GM19351 (cell line): ENCODE data around the gene TNIP2.
"Not testable (repeated sequence)": the region's sequence is repeated elsewhere in the genome, so short reads cannot be mapped to it uniquely, and the experiment has no call there.

ENCODE experiments used
- ATAC-seq: cut with Tn5 transposase; IDR thresholded peaks from one replicate; pipeline ENCODE4 v1.9.1; 2021; ENCODE audit warnings: mild to moderate bottlenecking, moderate library complexity; ENCODE audit not compliant: unreplicated experiment

The TNIP2 gene

DNA sequence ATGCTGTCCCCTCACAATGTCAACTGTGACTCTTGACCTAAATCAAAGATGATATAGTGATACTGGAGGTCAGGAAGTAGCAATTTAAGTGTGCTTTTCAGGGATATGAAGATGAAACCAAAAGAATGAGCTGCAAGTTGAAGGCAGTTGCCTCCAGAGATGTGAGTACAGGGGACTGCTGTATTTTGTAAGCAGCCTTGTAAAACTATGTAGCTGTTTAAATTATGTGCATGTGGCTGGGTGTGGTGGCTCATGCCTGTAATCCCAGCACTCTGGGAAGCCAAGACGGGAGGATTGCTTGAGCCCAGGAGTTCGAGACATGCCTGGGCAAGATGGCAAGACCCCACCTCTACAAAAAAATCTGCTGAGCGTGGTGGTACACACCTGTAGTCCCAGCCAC lies 15.1 kb upstream of the TNIP2 start:
- no peak for ATAC-seq

DNA sequence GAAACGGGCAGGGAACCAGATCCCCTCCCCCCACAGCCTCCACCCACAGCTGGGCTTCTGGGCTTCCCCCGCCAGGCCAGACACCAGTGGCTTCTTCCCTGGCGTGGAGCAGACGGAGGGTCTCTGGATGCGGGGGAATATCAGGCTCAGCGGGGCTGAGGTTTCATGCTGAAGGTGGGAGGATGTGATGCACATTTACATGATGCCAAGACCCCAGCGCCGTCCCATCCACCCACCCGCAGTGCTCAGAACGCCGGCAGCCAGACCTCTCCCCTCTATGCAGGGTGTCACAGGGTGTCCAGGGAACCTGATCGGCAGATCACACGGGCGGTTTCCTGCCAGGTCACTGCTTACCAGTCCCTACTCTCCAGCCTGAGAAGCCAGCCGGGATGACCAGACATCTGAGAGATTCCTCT lies 12.8 kb upstream of the TNIP2 start:
- no peak for ATAC-seq

GRCh38 chr4:2768124-2768523 lies 12.0 kb upstream of the TNIP2 start:
- no peak for ATAC-seq

GRCh38 chr4:2767705-2768074 lies 11.6 kb upstream of the TNIP2 start:
- ATAC-seq: no peak

DNA sequence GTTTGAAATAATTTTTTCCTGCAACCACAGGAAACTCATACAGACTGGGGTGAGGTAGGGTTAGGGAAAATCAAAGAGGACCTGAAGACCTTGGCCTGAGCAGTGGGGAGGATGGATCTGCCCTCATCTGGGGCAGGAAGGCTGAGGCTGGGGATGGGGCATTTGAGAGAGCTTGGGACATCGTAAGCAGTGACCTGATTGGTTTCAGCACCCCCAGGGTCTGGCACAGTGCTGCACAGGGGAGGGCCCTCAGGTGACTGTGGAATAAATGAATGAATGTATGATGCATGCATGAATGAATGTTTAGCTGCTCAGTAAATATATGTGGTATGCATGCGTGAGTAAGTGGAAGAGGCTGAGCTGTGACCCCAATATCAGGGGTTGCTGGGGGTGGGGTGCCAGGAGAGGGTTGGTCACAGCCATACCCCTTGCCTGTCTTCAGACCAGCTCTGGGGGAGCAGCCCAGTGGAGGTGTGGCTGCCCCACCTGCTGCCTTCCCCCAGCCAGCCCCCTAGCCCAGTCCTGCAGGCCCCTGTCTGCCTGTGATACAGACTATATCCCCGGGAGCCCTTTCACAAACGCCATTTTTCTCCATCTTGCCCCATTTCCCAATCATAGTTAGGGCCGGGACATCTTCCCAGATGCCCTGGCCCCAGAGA lies 11.0 kb upstream of the TNIP2 start:
- ATAC-seq: no peak

DNA sequence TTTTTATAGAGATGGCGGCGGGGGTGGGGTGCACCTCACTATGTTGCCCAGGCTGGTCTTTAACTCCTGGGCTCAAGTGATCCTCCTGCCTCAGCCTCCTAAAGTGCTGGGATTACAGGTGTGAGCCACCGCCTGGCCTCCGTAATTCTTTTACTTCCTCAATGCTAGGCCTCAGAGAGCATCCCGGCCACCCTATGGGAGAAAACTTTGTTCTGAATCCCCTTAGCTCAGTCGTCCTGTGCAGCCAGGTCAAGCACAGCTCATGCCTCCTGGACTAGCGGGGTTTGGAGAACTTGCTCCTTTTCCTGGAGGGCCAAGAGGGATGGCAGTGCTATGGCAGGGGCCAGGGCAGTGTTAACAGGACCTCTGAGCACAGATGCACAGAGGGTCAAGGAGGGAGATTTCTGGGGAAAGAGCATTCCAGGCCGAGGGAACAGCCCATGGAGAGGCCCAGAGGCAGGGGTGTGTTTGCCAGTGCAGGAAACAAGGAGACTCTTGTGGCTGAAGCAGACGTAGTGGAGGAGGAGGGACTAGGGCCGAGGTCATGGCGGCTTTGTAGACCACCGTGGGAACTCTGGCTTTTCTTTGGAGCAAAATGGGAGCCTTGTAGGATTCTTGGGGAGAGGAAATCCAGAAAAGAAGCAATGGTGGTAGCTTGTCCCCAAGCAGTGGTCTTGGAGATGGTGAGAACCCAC lies 9.8 kb upstream of the TNIP2 start:
- ATAC-seq: no peak

GRCh38 chr4:2763511-2763967 lies 7.4 kb upstream of the TNIP2 start:
- ATAC-seq: no peak

DNA sequence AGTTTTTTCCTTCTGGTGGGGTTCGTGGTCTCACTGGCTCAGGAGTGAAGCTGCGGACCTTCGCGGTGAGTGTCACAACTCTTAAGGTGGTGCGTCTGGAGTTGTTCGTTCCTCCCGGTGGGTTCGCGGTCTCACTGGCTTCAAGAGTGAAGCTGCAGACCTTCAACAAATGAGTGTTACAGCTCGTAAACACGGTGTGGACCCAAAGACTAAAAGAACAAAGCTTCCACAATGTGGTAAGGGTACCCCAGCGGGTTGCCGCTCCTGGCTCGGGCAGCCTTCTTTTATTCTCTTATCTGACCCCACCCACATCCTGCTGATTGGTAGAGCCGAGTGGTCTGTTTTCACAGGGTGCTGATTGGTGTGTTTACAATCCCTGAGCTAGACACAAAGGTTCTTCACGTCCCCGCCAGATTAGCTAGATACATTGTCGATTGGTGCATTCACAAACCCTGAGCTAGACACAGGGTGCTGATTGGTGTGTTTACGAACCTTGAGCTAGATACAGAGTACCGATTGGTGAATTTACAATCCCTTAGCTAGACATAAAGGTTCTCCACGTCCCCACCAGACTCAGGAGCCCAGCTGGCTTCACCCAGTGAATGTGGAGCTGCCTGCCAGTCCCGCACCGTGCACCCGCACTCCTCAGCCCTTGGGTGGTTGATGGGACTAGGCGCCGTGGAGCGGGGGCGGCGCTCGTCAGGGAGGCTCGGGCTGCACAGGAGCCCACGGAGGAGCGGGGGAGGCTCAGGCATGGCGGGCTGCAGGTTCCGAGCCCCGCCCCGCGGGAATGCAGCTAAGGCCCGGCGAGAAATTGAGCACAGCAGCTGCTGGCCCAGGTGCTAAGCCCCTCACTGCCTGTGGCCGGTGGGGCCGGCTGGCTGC lies 6.6 kb upstream of the TNIP2 start:
- not testable (repeated sequence) for ATAC-seq

DNA sequence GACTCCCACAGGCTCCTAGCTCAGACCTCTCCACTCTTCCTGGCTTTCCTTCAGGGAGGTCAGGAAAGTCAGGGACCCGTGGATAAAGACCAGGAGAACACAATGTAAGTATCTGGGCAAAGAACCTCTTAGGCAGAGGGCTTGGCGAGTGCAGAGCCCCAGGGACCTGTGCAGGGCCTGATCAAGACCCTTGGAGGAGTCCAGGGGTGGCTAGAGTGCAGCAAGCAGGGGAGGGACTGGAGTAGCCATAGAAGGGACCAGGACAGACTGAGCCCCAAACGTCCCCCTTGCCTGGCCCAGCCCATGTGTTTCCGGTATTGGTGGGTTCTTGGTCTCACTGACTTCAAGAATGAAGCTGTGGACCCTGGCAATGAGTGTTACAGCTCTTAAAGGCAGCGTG lies 5.9 kb upstream of the TNIP2 start:
- no peak for ATAC-seq

GRCh38 chr4:2761035-2761923 lies 5.1 kb upstream of the TNIP2 start:
- no peak for ATAC-seq

- no peak for ATAC-seq
These were observed 1.3 kb upstream of the TNIP2 start for GRCh38 chr4:2757426-2757825.

- ATAC-seq: no peak
These were observed 685 bp upstream of the TNIP2 start for GRCh38 chr4:2756691-2757350.

DNA sequence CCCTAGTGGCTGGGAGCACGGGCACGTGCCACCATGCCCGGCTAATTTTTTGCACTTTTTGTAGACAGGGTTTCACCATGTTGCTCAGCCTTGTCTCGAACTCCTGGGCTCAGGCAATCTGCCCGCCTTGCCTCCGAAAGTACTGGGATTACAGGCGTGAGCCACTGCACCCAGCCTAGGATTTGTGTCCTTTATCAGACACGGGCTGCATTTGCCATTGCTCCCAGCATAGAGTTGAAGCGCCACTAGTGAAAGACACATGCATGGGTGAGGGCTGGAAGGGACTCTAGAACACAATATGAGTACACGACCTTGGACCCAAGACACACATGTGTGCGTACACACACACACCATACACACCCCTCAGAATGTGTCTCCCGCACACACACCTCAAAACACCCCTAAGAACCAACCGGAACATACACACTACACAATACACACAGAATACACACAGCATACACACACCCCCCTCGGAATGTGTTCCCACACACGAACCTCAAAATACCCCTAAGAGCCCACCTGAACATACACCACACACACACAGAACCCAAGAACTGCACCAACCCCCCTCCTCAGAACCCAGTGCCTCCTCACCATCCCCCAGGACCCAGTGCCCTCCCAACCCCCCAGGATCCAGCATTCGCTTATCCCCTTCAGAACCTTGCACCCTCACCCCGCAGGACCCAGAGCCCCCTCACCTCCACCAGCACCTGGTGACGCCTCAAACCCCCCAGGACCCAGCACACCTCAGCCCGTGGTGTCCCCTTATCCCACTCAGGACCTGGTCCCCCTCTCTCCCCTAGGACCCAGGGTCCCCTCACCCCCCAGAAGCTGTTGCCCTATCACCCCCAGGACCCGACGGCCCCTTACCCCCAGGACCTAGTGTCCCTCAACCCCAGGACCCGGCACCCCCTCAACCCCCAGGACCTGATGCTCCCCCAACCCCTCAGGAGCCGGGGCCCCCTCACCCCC lies 1.0 kb downstream of the TNIP2 start:
- ATAC-seq: no peak

DNA sequence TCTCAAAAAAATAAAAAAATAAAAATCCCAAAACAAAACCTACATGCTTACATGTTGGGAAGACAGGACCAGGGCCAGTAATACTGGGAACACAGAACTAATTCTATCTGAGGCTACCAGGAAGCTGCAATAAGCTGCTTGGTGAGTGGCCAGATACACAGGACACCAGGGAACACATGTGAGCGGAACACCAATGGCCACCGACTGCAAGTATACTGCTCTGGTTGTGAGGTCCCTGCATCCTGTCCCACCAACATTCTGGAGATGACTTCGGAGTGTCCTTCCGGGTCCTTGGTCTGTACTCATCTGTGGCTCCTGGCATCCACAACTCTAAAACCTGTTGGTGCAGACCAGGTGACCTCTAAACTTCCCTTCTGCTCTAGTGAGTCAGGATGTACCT lies 2.7 kb downstream of the TNIP2 start:
- no peak for ATAC-seq

DNA sequence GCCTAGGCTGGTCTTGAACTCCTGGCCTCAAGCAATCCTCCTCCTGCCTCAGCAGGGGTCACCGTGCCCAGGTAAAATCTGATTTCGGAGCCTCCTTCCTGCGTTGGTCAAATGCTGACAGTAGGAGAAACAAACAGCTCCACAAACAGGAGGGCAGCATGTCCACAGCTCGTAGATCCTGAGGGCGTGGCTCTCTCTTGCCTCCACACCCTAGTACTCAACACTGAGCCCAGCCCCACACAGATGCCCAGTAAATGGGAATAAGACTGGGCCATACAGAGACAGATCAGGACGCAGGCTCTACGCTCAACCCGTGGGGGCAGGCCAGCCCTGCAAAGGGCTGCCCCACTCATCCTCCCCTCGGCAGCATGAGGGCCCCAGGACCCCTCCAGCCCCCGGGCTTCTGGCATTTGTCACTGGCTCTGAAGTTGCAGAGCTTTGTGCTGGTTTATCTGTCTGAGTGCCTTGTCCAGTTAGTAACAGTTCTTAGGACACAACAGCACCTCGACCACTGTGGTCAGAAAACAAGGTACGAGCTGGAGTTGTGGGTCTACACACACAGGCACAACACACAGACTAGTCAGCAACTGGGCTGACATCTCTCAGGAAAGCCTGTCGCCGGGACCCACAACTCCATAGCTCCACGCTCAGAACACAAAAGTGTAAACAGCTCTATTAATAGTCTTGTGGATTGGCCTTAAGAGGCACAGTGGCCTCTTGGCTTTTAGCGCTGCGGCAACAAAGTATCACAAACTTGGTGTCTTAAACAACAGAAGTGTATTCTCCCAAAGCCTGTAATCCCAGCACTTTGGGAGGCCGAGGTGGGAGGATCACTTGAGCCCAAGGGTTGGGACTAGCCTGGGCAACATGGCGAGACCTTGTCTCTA lies 5.2 kb downstream of the TNIP2 start:
- ATAC-seq: no peak

- ATAC-seq: no peak
These were observed 9.0 kb downstream of the TNIP2 start for GRCh38 chr4:2746891-2747695.
